Measurements from ENCODE around the gene MYH10.

DNA sequence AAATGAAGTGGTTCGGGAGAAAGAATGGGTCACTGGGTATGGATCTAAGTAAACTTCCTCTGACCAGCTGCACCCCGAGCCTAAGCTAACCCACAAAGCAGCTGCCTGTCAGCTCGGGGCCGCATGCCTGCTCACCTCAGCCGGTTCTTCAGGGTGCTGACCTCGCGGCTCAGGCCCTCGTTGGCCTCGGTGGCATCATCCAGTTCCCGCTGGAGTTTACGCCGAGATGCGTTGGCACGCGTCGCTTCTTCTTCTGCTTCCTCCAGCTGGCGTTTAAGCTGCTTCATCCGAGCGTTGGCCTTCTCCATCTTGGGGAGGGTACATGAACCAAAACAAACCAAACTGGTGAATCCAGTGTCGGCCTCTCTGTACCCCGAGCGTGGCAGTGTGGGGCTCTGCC is 153.8 kb downstream of the MYH10 start:
- TF ChIP-seq, protein P1, sequence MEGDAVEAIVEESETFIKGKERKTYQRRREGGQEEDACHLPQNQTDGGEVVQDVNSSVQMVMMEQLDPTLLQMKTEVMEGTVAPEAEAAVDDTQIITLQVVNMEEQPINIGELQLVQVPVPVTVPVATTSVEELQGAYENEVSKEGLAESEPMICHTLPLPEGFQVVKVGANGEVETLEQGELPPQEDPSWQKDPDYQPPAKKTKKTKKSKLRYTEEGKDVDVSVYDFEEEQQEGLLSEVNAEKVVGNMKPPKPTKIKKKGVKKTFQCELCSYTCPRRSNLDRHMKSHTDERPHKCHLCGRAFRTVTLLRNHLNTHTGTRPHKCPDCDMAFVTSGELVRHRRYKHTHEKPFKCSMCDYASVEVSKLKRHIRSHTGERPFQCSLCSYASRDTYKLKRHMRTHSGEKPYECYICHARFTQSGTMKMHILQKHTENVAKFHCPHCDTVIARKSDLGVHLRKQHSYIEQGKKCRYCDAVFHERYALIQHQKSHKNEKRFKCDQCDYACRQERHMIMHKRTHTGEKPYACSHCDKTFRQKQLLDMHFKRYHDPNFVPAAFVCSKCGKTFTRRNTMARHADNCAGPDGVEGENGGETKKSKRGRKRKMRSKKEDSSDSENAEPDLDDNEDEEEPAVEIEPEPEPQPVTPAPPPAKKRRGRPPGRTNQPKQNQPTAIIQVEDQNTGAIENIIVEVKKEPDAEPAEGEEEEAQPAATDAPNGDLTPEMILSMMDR (IDR thresholded peaks at IDR 0.05; ENCODE audit: low read length) = no peak
- no peak for TF ChIP-seq EZH2phosphoT487 (IDR thresholded peaks at IDR 0.05; ENCODE audit: low read length)

All from MM.1S (cell line).